ENCODE results near the gene MITF. TPM values are rescaled to one million over a fixed set of nuclear protein-coding genes. Genes with fewer than 3 reads are reported as not detected.

MITF gene
- total and polyA plus RNA-seq, 8 donors, result 1.8 to 9.7 (median 5.5) TPM

DNA sequence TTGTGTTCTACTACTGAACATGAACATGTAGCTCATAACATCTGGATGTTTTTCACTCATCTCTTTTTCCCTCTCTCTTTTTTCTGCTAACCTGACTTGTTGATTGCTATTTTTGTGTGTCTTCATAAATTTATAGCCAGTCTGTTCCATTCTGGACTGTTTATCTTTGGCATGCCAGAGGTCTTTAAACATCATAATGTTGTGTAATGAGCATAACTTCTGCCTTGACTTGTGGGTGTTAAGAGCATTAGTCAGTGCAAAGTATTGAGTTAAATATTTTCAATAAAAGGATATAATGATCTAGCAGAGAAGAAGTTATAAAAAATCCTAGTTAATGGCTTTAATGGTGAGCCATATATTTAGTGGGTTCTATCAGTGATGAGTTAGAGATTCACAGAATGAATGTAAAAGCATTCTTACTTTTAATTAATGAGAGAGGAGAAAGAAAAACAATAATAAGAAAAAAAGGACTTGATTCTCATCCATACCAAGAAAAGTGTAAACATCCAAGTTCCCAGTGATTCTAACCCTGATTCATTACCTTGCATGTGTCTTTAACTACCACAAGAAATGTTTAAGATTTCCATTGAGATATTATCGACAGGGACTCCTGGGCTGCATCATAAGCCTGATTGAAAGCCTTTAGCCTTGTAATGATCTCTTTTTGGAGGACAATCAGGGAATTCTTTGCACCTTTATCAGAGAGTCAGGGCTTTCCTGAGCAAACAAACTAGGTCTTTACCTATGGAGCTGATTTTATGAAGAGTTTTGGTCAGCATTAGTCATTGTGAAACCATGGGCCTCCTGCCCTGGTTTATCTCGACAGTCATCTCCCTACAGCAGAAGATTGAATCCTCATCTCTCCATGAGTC lies 22.9 kb downstream of the MITF start:
- DNase-seq, result no peak
- peak in 1 of 4 donors; percentile 39 for ATAC-seq
- Histone ChIP-seq H3K4me1 (peaks cover 0 to 31% (median 17%) of the 10 kb centered on the region in 3 donors), H3K27ac (no peak overlapping the region), H3K27me3 (no peaks in the 10 kb centered on the region), H3K9me3 (no peaks in the 10 kb centered on the region), H3K36me3 (no peaks in the 10 kb centered on the region), H3K4me3 (no peak overlapping the region)
- TF ChIP-seq, protein P1, sequence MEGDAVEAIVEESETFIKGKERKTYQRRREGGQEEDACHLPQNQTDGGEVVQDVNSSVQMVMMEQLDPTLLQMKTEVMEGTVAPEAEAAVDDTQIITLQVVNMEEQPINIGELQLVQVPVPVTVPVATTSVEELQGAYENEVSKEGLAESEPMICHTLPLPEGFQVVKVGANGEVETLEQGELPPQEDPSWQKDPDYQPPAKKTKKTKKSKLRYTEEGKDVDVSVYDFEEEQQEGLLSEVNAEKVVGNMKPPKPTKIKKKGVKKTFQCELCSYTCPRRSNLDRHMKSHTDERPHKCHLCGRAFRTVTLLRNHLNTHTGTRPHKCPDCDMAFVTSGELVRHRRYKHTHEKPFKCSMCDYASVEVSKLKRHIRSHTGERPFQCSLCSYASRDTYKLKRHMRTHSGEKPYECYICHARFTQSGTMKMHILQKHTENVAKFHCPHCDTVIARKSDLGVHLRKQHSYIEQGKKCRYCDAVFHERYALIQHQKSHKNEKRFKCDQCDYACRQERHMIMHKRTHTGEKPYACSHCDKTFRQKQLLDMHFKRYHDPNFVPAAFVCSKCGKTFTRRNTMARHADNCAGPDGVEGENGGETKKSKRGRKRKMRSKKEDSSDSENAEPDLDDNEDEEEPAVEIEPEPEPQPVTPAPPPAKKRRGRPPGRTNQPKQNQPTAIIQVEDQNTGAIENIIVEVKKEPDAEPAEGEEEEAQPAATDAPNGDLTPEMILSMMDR (IDR thresholded peaks at IDR 0.05), result no peak
- WGBS, 2 donors, result 66 to 73% methylated on average over 2 of the region's 2 CpGs
- FAIRE-seq, result peak; percentile 13
- intact Hi-C loops (cut with DNase I), result no loop called here

DNA sequence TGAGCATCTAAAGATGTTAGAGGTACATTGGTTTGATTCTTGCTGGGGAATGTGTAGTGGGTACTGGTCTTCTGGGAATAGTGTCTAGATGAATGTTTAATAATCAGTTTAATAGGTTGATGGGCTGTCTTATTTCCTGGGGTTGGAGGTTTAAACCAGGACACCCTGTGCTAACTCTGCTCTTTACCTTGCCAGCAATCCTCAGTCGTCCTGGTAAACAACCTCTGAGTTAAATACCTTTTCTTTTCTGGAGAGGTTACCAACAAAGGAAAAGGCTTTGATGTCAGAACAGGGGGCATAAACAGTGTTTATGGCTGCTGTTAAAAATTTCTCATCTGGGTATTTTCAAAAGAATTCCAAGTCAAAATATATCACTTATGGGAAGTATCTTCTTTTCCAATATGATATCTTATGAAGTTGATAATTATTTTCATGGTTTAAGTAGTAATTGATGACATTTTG lies 23.5 kb downstream of the MITF start:
- FAIRE-seq (no peak), ATAC-seq (no peak), DNase-seq (no peak)
- TF ChIP-seq, protein P1 (IDR thresholded peaks at IDR 0.05), result no peak
- no peak overlapping the region for H3K27ac ChIP-seq
- peaks cover 0 to 31% (median 17%) of the 10 kb centered on the region in 3 donors for H3K4me1 ChIP-seq
- no peaks in the 10 kb centered on the region for H3K27me3 ChIP-seq
- H3K4me3 ChIP-seq, result no peak overlapping the region
- H3K36me3 ChIP-seq, result no peaks in the 10 kb centered on the region
- no peaks in the 10 kb centered on the region for H3K9me3 ChIP-seq
- intact Hi-C loops (cut with DNase I), result no loop called here
- 37 to 47% methylated on average over 1 of the region's 1 CpG for WGBS, 2 donors

DNA sequence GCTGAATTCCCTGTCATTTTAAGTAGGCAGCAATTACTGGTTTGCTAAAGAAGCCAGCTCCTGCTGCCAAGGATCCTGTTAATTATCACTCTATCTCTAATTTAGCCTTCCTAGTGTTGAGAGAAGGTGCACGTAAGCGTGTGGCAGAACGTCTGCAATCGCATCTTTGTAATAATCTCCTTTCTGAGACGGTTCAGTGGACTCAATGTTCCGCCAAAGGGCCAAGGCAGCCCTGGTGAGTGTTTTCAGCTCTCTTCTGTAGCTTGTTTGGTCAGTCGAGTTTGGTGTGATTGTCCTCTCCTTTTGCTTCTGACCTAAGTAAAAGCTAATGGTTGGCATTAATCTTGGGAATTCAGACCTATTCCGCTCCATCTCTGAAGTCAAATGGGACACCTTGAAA lies 24.2 kb downstream of the MITF start:
- Histone ChIP-seq H3K4me3 (no peak overlapping the region), H3K36me3 (no peaks in the 10 kb centered on the region), H3K9me3 (no peaks in the 10 kb centered on the region), H3K27ac (no peak overlapping the region), H3K4me1 (peaks cover 0 to 31% (median 17%) of the 10 kb centered on the region in 3 donors), H3K27me3 (no peaks in the 10 kb centered on the region)
- WGBS, 2 donors, result 68 to 71% methylated on average over 8 of the region's 8 CpGs
- FAIRE-seq, result no peak
- ATAC-seq, result no peak
- no peak for DNase-seq
- intact Hi-C loops (cut with DNase I), result no loop called here
- TF ChIP-seq, protein P1 (IDR thresholded peaks at IDR 0.05), result no peak

DNA sequence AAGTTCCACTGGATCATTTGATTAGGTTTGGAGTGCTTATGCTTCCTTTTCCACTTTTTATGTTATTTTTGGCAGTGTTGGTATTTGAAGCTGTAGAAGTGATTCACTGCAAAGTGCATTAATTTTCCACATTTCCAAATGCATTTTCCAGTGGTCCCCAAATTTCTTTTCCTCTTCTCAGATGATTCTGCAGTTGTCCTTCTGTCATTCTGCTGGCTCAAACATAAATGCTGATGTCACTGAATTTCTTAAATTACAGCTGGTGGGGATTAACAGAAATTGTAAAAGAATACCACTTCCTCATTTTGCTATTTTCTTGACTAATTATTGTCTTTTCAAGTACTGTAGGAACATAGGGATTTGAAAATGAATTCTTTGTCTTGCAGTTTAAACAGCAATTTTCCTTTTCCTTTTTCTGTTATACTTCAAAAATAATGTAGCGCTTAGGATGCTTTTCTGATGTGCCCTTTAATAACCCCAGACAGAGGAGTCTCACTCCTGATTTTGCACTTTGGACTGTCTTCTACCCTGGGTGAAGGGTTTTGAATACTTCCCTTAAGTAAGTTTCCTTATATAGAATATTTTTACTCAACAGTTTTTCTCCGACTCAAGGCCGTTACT lies 25.0 kb downstream of the MITF start:
- Histone ChIP-seq H3K4me3 (no peak overlapping the region), H3K27me3 (no peaks in the 10 kb centered on the region), H3K4me1 (peaks cover 0 to 31% (median 17%) of the 10 kb centered on the region in 3 donors), H3K36me3 (no peaks in the 10 kb centered on the region), H3K27ac (peak overlapping the region in 1 of 4 donors; percentile 12), H3K9me3 (no peaks in the 10 kb centered on the region)
- TF ChIP-seq, protein P1 (IDR thresholded peaks at IDR 0.05), result no peak
- FAIRE-seq (no peak), ATAC-seq (peak in 3 of 4 donors; percentile 31 to 65 (median 53)), DNase-seq (no peak)
- 40% methylated on average over 3 of the region's 3 CpGs for WGBS, 2 donors
- intact Hi-C loops (cut with DNase I), result no loop called here
